ENCODE results near the gene IL32.

Gene IL32

GRCh38 chr16:3113765-3114479, 48.5 kb downstream of the IL32 start:
- DNase-seq (ENCODE audit: insufficient read length, low spot score) (no peak), FAIRE-seq (no peak)

- no peak for FAIRE-seq
- DNase-seq (ENCODE audit: insufficient read length, low spot score): no peak
Observed at GRCh38 chr16:3115003-3115402, 49.6 kb downstream of the IL32 start.

GRCh38 chr16:3115561-3115960, 50.1 kb downstream of the IL32 start:
- no peak for FAIRE-seq
- DNase-seq (ENCODE audit: insufficient read length, low spot score): no peak

GRCh38 chr16:3118204-3118790, 52.9 kb downstream of the IL32 start:
- FAIRE-seq (no peak), DNase-seq (ENCODE audit: insufficient read length, low spot score) (no peak)

GRCh38 chr16:3118846-3119245, 53.4 kb downstream of the IL32 start:
- FAIRE-seq: no peak

More at GRCh38 chr16:3118846-3119245, 53.4 kb downstream of the IL32 start:
- DNase-seq (ENCODE audit: insufficient read length, low spot score): no peak
